K562 (cell line): ENCODE measurements around the gene NEIL1. TPM values are rescaled to one million over a fixed set of nuclear protein-coding genes. Genes with fewer than 3 reads are reported as not detected.

Experiments
- ARNT ChIP-seq, 2 experiments: fragments of 450-650 bp; IDR thresholded peaks; 2 replicates each; pipeline ENCODE4 v1.6.1; 2016; ENCODE audit warnings: mild to moderate bottlenecking in 1 of 2
- CBX8 ChIP-seq: fragments of 200-600 bp; sonication (generic); IDR thresholded peaks from 2 replicates; pipeline ENCODE4 v1.6.1; 2012; ENCODE audit warnings: borderline replicate concordance, mixed run types, low read depth, mild to moderate bottlenecking, moderate library complexity, mixed read lengths, low read length, control low read depth, inconsistent platforms; ENCODE audit not compliant: poor library complexity, severe bottlenecking; ENCODE audit errors: extremely low read depth
- FOSL1 ChIP-seq: fragments of 200-800 bp; sonication (Bioruptor generic); conservative IDR thresholded peaks from 2 replicates; pipeline ENCODE4 v1.6.1; 2016; ENCODE audit warnings: missing genetic modification characterization, missing compliant biosample characterization
- GTF2A2 ChIP-seq: IDR thresholded peaks from 2 replicates; pipeline ENCODE4 v1.6.1; 2016; ENCODE audit warnings: mild to moderate bottlenecking, missing genetic modification characterization, missing compliant biosample characterization
- KLF16 ChIP-seq: IDR thresholded peaks from 2 replicates; pipeline ENCODE4 v1.6.1; 2016; ENCODE audit warnings: antibody characterized with exemption
- LARP7 ChIP-seq: fragments of 450-650 bp; IDR thresholded peaks from 2 replicates; pipeline ENCODE4 v1.6.1; 2016
- MAX ChIP-seq: sonication (generic); formaldehyde crosslinking; IDR thresholded peaks from 2 replicates; pipeline ENCODE4 v1.9.0; 2022; ENCODE audit warnings: mild to moderate bottlenecking, missing genetic modification reagents
- MTA3 ChIP-seq: fragments of 450-650 bp; formaldehyde crosslinking; IDR thresholded peaks from 2 replicates; pipeline ENCODE4 v1.6.1; 2017; ENCODE audit warnings: mild to moderate bottlenecking, borderline replicate concordance
- RBFOX2 ChIP-seq: fragments of 200-400 bp; formaldehyde crosslinking; IDR thresholded peaks from 2 replicates; pipeline ENCODE4 v1.6.1; 2017; ENCODE audit warnings: low read depth, mild to moderate bottlenecking, low read length, moderate library complexity
- SNRNP70 ChIP-seq: fragments of 200-400 bp; formaldehyde crosslinking; optimal IDR thresholded peaks from 2 replicates; pipeline ENCODE3; 2017; ENCODE audit warnings: low read depth, low read length
- TEAD4 ChIP-seq, 2 experiments: sonication (generic) in 1 of 2; formaldehyde crosslinking in 1 of 2; IDR thresholded peaks; 2 replicates each; pipeline versions ENCODE4 v1.6.1 to v1.8.0; 2012 to 2022; ENCODE audit warnings: borderline replicate concordance in 1 of 2, inconsistent platforms in 1 of 2, low read length in 1 of 2, mild to moderate bottlenecking in 1 of 2, missing genetic modification reagents in 1 of 2
- ZFX ChIP-seq: sonication (generic); formaldehyde crosslinking; IDR thresholded peaks from 2 replicates; pipeline ENCODE4 v1.8.0; 2022; ENCODE audit warnings: mild to moderate bottlenecking, missing genetic modification reagents, moderate library complexity
- ZNF561 ChIP-seq: fragments of 450-650 bp; formaldehyde crosslinking; conservative IDR thresholded peaks from 2 replicates; pipeline ENCODE4 v1.4.0; 2020; ENCODE audit warnings: mild to moderate bottlenecking, moderate library complexity
- ZNF57 ChIP-seq: fragments of 450-650 bp; formaldehyde crosslinking; IDR thresholded peaks from 2 replicates; pipeline ENCODE4 v1.4.0; 2020; ENCODE audit warnings: mild to moderate bottlenecking, moderate library complexity
- ZNF589 ChIP-seq: fragments of 200-800 bp; sonication (Bioruptor generic); IDR thresholded peaks from 2 replicates; pipeline ENCODE4 v1.6.1; 2016; ENCODE audit warnings: low read depth, missing genetic modification characterization, missing compliant biosample characterization
- ZNF699 ChIP-seq: fragments of 250-450 bp; sonication (Bioruptor Pico); IDR thresholded peaks from 2 replicates; pipeline ENCODE4 v1.8.0; 2021; ENCODE audit warnings: mild to moderate bottlenecking, moderate library complexity; ENCODE audit not compliant: insufficient replicate concordance
- polyA plus RNA-seq, 8 experiments: library from polyadenylated mRNA; depleted of rRNA in 4 of 8; stranded (reverse) in 5 of 8; unstranded in 3 of 8; fragments of >200 nt; fragmentation: Nextera tagmentation in 2 of 8; fragmentation: Illumina TruSeq in 1 of 8; extraction: Ambion mirVana in 2 of 8; extraction: Trizol in 1 of 8; gene quantifications; 2 replicates each; pipeline versions ENCODE4 v1.2.1 to v1.2.3, GENCODE V29; 2011 to 2014; ENCODE audit warnings: inconsistent platforms in 1 of 8, missing spikeins in 1 of 8
- total RNA-seq, 7 experiments: library from RNA; depleted of rRNA in 6 of 7; stranded (reverse); fragments of >200 nt in 6 of 7; fragmentation: Illumina TruSeq in 2 of 7; extraction: Trizol in 2 of 7; gene quantifications; 2 replicates each; pipeline versions ENCODE4 v1.2.1 to v1.2.3, GENCODE V29; 2011 to 2021; ENCODE audit warnings: low replicate concordance in 1 of 7
- TF ChIP-seq, protein P1 (sequence below): fragments of 200-800 bp; sonication (Bioruptor generic); IDR thresholded peaks from 2 replicates; pipeline ENCODE4 v1.6.1; 2016; ENCODE audit warnings: missing genetic modification characterization, missing compliant biosample characterization
- TF ChIP-seq, protein P2 (sequence below): fragments of 250-450 bp; sonication (Bioruptor Pico); IDR thresholded peaks from 2 replicates; pipeline ENCODE4 v1.8.0; 2022; ENCODE audit warnings: inconsistent platforms, mild to moderate bottlenecking, moderate library complexity, borderline replicate concordance
- TF ChIP-seq, protein P3 (sequence below): fragments of 250-450 bp; sonication (Bioruptor Pico); IDR thresholded peaks from 2 replicates; pipeline ENCODE4 v1.8.0; 2021; ENCODE audit warnings: moderate library complexity, mild to moderate bottlenecking, inconsistent platforms

The NEIL1 gene
- total and polyA plus RNA-seq, 9 of the 15 experiments (the other 6 are each of a cell fraction or from before 2014, with no cell fraction given): 0.14 to 4.3 (median 2.4) TPM

DNA sequence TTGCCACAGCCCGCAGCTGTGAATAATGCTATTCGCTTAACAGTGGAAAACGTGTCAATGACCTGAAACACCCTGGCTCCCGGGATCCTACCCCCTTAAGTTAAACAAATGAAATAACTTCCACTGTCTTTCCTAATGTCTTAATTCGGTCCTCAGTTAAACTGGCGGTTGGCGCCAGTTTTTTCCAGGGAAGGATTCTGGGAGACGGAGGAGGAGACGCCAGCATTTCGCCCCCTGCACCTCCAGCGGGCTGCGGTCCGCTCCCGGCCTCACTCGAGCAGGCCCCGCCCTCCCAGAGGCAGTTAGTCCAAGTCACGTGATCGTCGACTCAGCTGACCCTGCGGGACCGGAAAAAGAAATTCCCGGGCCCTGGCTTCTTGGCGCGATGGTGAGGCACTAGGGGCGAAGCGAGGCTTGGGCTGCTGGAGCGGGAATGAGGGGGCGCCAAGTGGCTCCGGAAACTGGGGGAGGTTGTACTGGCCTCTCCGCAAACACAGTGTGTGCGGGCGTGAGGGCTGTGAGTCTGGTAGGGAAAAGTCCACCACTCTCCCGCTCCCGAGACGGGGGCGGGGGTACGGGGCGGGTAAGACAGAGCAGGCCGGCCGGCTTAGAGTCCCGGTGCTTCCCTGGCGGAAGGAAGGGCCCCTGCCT, 11.0 kb upstream of the NEIL1 start, which contains the start of gene COMMD4 (continued):
- TF ChIP-seq, protein P1, sequence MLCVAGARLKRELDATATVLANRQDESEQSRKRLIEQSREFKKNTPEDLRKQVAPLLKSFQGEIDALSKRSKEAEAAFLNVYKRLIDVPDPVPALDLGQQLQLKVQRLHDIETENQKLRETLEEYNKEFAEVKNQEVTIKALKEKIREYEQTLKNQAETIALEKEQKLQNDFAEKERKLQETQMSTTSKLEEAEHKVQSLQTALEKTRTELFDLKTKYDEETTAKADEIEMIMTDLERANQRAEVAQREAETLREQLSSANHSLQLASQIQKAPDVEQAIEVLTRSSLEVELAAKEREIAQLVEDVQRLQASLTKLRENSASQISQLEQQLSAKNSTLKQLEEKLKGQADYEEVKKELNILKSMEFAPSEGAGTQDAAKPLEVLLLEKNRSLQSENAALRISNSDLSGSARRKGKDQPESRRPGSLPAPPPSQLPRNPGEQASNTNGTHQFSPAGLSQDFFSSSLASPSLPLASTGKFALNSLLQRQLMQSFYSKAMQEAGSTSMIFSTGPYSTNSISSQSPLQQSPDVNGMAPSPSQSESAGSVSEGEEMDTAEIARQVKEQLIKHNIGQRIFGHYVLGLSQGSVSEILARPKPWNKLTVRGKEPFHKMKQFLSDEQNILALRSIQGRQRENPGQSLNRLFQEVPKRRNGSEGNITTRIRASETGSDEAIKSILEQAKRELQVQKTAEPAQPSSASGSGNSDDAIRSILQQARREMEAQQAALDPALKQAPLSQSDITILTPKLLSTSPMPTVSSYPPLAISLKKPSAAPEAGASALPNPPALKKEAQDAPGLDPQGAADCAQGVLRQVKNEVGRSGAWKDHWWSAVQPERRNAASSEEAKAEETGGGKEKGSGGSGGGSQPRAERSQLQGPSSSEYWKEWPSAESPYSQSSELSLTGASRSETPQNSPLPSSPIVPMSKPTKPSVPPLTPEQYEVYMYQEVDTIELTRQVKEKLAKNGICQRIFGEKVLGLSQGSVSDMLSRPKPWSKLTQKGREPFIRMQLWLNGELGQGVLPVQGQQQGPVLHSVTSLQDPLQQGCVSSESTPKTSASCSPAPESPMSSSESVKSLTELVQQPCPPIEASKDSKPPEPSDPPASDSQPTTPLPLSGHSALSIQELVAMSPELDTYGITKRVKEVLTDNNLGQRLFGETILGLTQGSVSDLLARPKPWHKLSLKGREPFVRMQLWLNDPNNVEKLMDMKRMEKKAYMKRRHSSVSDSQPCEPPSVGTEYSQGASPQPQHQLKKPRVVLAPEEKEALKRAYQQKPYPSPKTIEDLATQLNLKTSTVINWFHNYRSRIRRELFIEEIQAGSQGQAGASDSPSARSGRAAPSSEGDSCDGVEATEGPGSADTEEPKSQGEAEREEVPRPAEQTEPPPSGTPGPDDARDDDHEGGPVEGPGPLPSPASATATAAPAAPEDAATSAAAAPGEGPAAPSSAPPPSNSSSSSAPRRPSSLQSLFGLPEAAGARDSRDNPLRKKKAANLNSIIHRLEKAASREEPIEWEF (CRISPR knock-in tag): no peak
- TF ChIP-seq MTA3 (peak; percentile 53; the same call in 1 of the 2 replicates), TEAD4 (IDR thresholded peaks at IDR 0.05; ENCODE audit: low read length) (peak; percentile 60), TEAD4 (CRISPR knock-in tag; IDR thresholded peaks at IDR 0.05; ENCODE audit: borderline replicate concordance) (no peak), RBFOX2 (peak; percentile 87), ZNF57 (CRISPR knock-in tag) (no peak), CBX8 (no peak), FOSL1 (tag) (0 out of 2 replicates have a peak, but pooled peaks have one; percentile 27), ZNF699 (CRISPR knock-in tag) (no peak), ZNF589 (CRISPR knock-in tag) (0 out of 2 replicates have a peak, but pooled peaks have one; percentile 32), LARP7 (no peak), ZFX (CRISPR knock-in tag) (peak; percentile 81), MAX (CRISPR knock-in tag) (peak; percentile 74), ZNF561 (no peak), ARNT (IDR thresholded peaks at IDR 0.05) (peak in 1 of 2 experiments; percentile 73; a peak in 2 of 4 replicates), SNRNP70 (no peak), GTF2A2 (no peak), KLF16 (no peak)
- TF ChIP-seq, protein P2, sequence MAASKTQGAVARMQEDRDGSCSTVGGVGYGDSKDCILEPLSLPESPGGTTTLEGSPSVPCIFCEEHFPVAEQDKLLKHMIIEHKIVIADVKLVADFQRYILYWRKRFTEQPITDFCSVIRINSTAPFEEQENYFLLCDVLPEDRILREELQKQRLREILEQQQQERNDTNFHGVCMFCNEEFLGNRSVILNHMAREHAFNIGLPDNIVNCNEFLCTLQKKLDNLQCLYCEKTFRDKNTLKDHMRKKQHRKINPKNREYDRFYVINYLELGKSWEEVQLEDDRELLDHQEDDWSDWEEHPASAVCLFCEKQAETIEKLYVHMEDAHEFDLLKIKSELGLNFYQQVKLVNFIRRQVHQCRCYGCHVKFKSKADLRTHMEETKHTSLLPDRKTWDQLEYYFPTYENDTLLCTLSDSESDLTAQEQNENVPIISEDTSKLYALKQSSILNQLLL (CRISPR knock-in tag): no peak
- TF ChIP-seq, protein P3, sequence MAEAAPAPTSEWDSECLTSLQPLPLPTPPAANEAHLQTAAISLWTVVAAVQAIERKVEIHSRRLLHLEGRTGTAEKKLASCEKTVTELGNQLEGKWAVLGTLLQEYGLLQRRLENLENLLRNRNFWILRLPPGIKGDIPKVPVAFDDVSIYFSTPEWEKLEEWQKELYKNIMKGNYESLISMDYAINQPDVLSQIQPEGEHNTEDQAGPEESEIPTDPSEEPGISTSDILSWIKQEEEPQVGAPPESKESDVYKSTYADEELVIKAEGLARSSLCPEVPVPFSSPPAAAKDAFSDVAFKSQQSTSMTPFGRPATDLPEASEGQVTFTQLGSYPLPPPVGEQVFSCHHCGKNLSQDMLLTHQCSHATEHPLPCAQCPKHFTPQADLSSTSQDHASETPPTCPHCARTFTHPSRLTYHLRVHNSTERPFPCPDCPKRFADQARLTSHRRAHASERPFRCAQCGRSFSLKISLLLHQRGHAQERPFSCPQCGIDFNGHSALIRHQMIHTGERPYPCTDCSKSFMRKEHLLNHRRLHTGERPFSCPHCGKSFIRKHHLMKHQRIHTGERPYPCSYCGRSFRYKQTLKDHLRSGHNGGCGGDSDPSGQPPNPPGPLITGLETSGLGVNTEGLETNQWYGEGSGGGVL (CRISPR knock-in tag): no peak
